ENCODE results near the gene HOXB8. TPM values are rescaled to one million over a fixed set of nuclear protein-coding genes. Genes with fewer than 3 reads are reported as not detected.

Gene HOXB8
- total and polyA plus RNA-seq, 10 of the 15 experiments (the other 5 are each of a cell fraction or from before 2014, with no cell fraction given), result 0.21 TPM; not detected in 9

- CTCF ChIA-PET, result interaction anchor here (0.5 kb wide), 1 partner anchor 489 kb away, joined by 3 read pairs; no protein-coding TSS in a partner anchor
- TF ChIP-seq TCF12 (IDR thresholded peaks at IDR 0.05; ENCODE audit: low read depth, low read length) (no peak), HSF1 (IDR thresholded peaks at IDR 0.05; ENCODE audit: low read depth, low read length) (no peak), TBL1XR1 (IDR thresholded peaks at IDR 0.05; ENCODE audit: low read depth, low read length) (no peak), ZNF384 (IDR thresholded peaks at IDR 0.05; ENCODE audit: borderline replicate concordance, low read depth, low read length) (no peak), EZH2 (IDR thresholded peaks at IDR 0.05; ENCODE audit: borderline replicate concordance, control insufficient read depth, low read depth, low read length) (no peak), NKRF (conservative IDR thresholded peaks at IDR 0.05) (no peak), SRF (IDR thresholded peaks at IDR 0.05; ENCODE audit: low read depth in 2 of 2, low read length in 2 of 2) (no peak)
- Histone ChIP-seq H4K20me1 (ENCODE audit: control insufficient read depth, insufficient read depth) (no peaks in the 10 kb centered on the region), H3K36me3 (ENCODE audit: control insufficient read depth in 2 of 2, insufficient read depth in 2 of 2, low read length in 1 of 2) (no peaks in the 10 kb centered on the region), H3K4me1 (ENCODE audit: control insufficient read depth, insufficient read depth, low read length) (peaks cover 13% of the 10 kb centered on the region), H3K4me2 (ENCODE audit: control insufficient read depth, insufficient read depth) (no peak overlapping the region), H3K79me2 (ENCODE audit: control insufficient read depth, insufficient read depth, low read length) (peaks cover 7% of the 10 kb centered on the region), H3K4me3 (no peak overlapping the region), H3K27me3 (replicated peaks in 1 of 2; ENCODE audit: control insufficient read depth in 2 of 2, insufficient read depth in 2 of 2, low read length in 1 of 2) (no peaks in the 10 kb centered on the region), H2AFZ (ENCODE audit: control insufficient read depth, low read depth, low read length) (no peak overlapping the region), H3K27ac (ENCODE audit: control insufficient read depth, insufficient read depth) (no peak overlapping the region), H3K9ac (ENCODE audit: control insufficient read depth, insufficient read depth, low read length) (no peak overlapping the region), H3K9me3 (replicated peaks; ENCODE audit: control insufficient read depth, insufficient read depth, low read length) (no peaks in the 10 kb centered on the region)
- WGBS (ENCODE audit: insufficient coverage, insufficient replicate concordance, low lambda C conversion rate, missing lambda C conversion rate), result 49% methylated on average over 7 of the region's 7 CpGs
- no peak for DNase-seq (ENCODE audit: low read depth, low spot score)
- RAD21 ChIA-PET (ENCODE audit: unreplicated experiment), result interaction anchor here (1.0 kb wide), 2 partner anchors 28 to 62 kb away, joined by 3 read pairs; no protein-coding TSS in a partner anchor
- FAIRE-seq, result no peak
- in situ Hi-C loops (cut with MboI), result no loop called here
- intact Hi-C loops (cut with micrococcal nuclease; ENCODE audit: unreplicated experiment), result no loop called here
- SMC1A ChIA-PET (ENCODE audit: uncharacterized antibody, unreplicated experiment), result interaction anchor here (1.0 to 1.3 kb wide), 6 partner anchors 9 to 141 kb away, joined by 3 to 7 read pairs (median 4); no protein-coding TSS in a partner anchor
- no TSS peak for BruUV-seq (replicated peaks)
- ATAC-seq, result no peak
- POLR2A ChIA-PET, result no interaction called here
These were observed 40.0 kb downstream of the HOXB8 start for GRCh38 chr17:48575066-48575582.
